GM12873 (cell line): ENCODE results near the gene UQCC2.

Experiments
- TF ChIP-seq, protein P1 (sequence below): IDR thresholded peaks from 2 replicates; pipeline ENCODE4 v1.5.1; 2012; ENCODE audit warnings: low read depth, mild to moderate bottlenecking, moderate library complexity, low read length, control low read depth; ENCODE audit not compliant: insufficient read depth; ENCODE audit errors: missing control alignments

Gene UQCC2

DNA sequence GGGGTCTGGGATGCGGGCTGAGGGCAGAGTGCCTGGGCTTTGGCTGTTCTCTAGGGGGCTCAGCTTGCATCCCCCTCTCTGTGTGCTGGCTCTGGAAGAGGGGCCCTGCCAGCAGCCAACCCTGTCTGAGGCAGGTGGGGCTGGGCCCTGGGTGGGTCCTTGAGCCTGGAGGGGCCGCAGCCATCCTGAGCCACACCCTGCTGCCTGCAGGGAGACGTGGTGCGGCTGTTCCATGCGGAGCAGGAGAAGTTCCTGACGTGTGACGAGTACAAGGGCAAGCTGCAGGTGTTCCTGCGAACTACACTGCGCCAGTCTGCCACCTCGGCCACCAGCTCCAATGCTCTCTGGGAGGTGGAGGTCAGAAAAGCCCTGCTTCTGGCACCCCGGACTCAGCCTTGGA lies 49.2 kb downstream of the UQCC2 start:
- TF ChIP-seq, protein P1, sequence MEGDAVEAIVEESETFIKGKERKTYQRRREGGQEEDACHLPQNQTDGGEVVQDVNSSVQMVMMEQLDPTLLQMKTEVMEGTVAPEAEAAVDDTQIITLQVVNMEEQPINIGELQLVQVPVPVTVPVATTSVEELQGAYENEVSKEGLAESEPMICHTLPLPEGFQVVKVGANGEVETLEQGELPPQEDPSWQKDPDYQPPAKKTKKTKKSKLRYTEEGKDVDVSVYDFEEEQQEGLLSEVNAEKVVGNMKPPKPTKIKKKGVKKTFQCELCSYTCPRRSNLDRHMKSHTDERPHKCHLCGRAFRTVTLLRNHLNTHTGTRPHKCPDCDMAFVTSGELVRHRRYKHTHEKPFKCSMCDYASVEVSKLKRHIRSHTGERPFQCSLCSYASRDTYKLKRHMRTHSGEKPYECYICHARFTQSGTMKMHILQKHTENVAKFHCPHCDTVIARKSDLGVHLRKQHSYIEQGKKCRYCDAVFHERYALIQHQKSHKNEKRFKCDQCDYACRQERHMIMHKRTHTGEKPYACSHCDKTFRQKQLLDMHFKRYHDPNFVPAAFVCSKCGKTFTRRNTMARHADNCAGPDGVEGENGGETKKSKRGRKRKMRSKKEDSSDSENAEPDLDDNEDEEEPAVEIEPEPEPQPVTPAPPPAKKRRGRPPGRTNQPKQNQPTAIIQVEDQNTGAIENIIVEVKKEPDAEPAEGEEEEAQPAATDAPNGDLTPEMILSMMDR: no peak

DNA sequence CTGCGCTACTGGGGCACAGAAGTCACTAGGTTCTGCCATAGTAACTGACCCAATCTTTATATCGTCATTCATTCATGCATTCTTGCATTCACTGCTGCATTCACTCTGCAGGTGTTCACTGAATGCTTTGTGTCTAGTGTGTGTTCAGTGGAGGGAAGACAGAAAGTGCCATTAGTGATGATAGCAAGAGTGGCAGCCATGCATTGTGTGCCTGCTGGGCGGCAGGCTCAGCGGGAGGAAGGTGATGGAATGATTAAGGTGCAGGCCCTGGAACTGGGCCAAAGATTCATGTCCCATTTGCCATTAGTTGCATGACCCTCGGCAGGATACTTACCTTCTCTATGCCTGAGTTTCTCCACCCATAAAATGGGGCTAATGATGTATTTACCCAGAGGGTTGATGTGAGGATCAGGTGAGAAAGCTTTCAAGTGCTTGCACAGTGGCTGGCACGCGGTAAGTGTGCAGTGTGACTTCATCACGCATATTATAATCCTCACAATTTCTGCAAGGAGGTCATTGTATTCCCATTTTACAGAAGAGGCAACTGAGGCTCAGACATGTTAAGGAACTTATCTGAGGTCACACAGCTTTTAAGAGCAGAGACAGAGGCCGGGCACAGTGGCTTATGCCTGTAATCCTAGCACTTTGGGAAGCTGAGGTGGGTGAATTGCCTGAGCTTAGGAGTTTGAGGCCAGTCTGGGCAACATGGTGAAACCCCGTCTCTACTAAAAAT lies 50.2 kb downstream of the UQCC2 start:
- TF ChIP-seq, protein P1: no peak

DNA sequence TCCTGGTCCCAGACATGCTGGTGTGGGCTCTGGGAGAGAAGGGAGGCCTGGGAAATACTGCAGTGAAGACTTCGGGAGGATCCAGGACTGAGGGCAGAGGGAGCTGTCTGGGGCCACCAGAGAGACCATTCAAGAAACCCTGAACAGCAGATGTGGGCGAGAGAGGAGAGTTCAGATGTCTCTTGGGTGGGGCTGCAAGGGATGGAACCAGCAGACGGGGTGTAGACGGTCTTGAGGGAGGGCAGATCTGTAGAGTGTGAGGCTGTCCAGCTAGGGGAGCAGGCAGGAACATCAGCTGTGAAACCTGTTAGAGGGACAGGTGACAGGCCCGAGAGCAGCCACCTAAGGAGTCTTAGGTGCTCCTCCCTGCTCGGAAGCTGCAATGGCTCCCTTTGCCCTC lies 51.5 kb downstream of the UQCC2 start:
- TF ChIP-seq, protein P1: no peak

- TF ChIP-seq, protein P1: no peak
Observed at GRCh38 chr6:33658982-33659689, 52.4 kb downstream of the UQCC2 start.

- TF ChIP-seq, protein P1: no peak
Observed at GRCh38 chr6:33656844-33657243, 54.7 kb downstream of the UQCC2 start.

DNA sequence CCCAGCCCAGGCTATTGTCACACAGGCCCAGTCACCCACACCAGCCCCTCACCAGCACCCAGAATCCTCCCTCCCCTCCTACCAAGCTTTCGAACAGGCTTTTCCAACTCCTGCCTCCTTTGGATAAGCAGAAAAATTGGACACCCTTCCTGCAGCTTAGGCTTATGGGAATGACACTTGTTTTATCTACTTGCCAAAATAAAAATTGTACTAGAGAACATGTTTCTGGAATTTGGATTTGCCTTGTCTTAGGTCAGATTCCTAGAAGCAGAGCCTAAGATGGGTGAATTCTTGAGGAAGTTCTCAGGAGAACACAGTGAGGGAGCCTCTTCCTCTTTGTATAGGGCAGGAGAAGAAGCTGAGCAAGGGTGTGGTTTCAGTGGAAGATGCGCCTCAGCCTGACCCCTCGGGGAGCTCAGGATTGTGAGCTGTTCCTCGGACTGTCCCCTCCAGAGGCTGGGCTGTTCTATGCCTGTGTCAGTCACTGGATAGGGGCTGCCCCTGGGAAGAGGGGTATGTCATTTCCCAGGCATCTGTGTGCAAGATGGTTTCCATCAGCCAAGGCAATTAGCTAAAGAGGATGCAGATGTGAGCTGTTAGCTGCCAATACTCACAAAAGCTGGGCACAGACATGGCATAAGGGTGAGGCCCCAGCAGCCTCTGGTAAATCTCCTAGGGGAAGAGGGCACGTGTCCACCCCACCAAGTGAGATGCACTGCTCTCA lies 56.5 kb downstream of the UQCC2 start:
- TF ChIP-seq, protein P1: no peak

DNA sequence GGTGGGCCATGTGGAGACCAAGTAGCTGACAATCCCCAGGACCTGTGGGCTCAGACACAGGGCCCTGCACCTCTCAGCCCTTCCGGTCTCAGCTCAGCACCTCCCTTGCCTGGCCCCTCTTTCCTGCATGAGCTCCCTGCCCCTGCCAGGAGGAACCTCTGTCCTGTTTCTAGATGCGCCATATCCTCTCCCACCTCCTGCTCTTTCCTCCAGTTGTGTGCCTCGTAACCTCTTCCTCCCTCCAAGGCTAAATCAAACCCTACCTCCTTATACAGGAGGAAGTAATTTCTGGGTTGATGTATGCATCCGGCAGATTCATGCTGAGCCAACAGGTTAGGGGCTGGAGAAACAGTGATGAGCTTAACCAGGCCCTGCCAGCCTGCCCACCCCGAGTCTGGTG lies 59.5 kb downstream of the UQCC2 start:
- TF ChIP-seq, protein P1: no peak
